ENCODE measurements around the gene HAAO.
A peak's percentile ranks its signal among the peaks of the same experiment; 100 is the strongest.

The HAAO gene

DNA sequence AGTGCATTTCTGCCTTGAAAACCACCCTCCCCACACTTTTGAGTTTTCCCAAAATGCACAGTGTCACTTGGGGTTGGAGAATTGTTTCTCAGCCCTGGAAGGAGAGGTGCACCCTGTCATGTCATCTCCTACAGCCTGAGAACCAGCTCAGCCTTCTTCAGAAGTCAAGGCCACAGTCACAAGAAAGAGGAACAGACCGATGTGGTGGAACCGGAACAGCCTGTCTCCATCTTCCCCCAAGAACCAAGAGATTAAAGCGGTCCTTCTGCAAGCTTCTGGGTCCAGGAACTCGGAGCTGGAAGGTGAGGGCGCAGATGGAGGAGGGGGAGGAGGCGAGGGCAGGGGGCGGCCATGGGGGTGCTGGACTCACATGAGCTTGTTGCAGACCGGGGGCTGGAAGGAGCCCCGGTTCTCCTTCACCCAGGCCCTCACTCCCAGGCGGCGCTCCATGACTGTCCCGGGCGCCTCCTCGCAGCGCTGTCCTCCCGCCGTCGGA, 248 bp downstream of the HAAO start:
- H3K9ac ChIP-seq (ENCODE audit: low read length), result peak overlapping the region; percentile 81
- no peaks in the 10 kb centered on the region for H3K36me3 ChIP-seq (ENCODE audit: control insufficient read depth, insufficient read depth, low read length)
- H3K27ac ChIP-seq (ENCODE audit: low read depth, low read length), result no peak overlapping the region
- H3K4me1 ChIP-seq (ENCODE audit: control insufficient read depth, insufficient read depth, low read length), result peaks cover 18% of the 10 kb centered on the region
- H3K27me3 ChIP-seq (ENCODE audit: control insufficient read depth, insufficient read depth, low read length), result peaks cover 23% of the 10 kb centered on the region
- H3K4me3 ChIP-seq (ENCODE audit: low read depth, low read length), result peak overlapping the region; percentile 84
- no peaks in the 10 kb centered on the region; the same call in 1 of the 2 replicates for H3K9me3 ChIP-seq (ENCODE audit: control insufficient read depth, insufficient read depth, low read depth, low read length)

DNA sequence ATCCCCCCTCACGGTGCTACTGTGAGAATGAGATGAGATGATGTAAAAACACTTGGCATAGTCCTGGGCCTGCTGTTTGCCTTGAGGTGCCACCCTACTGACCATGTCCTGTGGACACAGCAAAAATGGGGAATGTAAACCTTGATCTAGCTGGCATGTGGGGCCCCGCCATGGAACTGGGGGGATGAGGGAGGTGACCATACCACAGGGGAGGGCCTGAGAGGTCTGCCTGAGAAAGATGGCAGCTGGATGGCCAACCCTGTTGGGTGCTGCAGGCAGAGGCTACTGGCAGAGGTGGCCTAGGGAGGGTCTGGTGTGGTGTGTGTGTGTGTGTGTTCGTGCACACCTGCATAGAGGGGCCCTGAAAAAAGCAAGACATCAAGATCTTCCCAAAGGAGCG, 777 bp downstream of the HAAO start:
- H3K9me3 ChIP-seq (ENCODE audit: control insufficient read depth, insufficient read depth, low read depth, low read length), result no peaks in the 10 kb centered on the region
- peaks cover 23% of the 10 kb centered on the region for H3K27me3 ChIP-seq (ENCODE audit: control insufficient read depth, insufficient read depth, low read length)
- no peak overlapping the region for H3K9ac ChIP-seq (ENCODE audit: low read length)
- H3K27ac ChIP-seq (ENCODE audit: low read depth, low read length), result no peak overlapping the region
- peaks cover 18% of the 10 kb centered on the region for H3K4me1 ChIP-seq (ENCODE audit: control insufficient read depth, insufficient read depth, low read length)
- peak overlapping the region; percentile 84 for H3K4me3 ChIP-seq (ENCODE audit: low read depth, low read length)
- H3K36me3 ChIP-seq (ENCODE audit: control insufficient read depth, insufficient read depth, low read length), result no peaks in the 10 kb centered on the region

DNA sequence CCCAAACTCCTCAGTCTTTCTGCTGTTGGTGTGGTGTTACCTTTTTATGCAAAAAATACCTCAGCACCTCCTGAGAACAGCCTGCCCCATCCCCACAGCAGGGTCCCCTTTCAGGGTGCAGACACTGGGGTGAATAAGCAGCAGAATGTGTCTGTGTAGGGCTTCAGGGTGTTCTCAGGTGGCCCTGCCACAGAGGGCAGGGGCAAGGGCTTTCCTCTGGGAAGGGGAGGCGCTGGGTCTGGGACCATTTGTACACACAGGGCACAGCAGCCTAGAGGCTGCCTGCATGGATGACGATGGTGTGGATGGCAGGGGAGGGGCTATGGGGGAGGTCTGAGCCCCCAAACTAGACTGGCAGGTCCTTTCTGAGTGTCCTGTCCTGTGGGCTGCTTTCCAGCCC, 2.6 kb downstream of the HAAO start:
- no peak overlapping the region for H3K9ac ChIP-seq (ENCODE audit: low read length)
- no peaks in the 10 kb centered on the region for H3K36me3 ChIP-seq (ENCODE audit: control insufficient read depth, insufficient read depth, low read length)
- H3K27ac ChIP-seq (ENCODE audit: low read depth, low read length), result no peak overlapping the region
- H3K4me1 ChIP-seq (ENCODE audit: control insufficient read depth, insufficient read depth, low read length), result peaks cover 16% of the 10 kb centered on the region
- peaks cover 23% of the 10 kb centered on the region for H3K27me3 ChIP-seq (ENCODE audit: control insufficient read depth, insufficient read depth, low read length)
- no peaks in the 10 kb centered on the region for H3K9me3 ChIP-seq (ENCODE audit: control insufficient read depth, insufficient read depth, low read depth, low read length)
- no peak overlapping the region for H3K4me3 ChIP-seq (ENCODE audit: low read depth, low read length)

DNA sequence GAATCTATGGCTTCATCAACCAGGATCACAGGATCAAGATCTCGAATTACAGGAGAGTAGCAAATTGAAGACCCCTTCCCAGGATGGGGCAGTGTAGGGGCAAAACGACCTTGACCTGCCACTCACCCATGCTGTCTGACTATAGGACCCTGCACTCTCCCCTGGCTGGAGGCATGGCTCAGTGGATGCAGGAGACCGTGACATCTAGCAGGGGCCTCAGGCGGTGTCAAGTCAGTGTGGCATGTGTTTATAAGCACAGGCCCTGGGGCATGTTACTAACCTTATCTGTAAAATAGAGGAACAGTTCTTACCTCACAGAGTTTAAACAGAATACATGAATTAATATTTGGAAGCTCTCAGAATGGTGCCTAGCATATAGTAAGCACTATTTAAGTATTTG, 3.5 kb downstream of the HAAO start:
- Histone ChIP-seq H3K4me3 (ENCODE audit: low read depth, low read length) (no peak overlapping the region), H3K36me3 (ENCODE audit: control insufficient read depth, insufficient read depth, low read length) (no peaks in the 10 kb centered on the region), H3K27me3 (ENCODE audit: control insufficient read depth, insufficient read depth, low read length) (peaks cover 23% of the 10 kb centered on the region), H3K27ac (ENCODE audit: low read depth, low read length) (no peak overlapping the region), H3K9me3 (ENCODE audit: control insufficient read depth, insufficient read depth, low read depth, low read length) (no peaks in the 10 kb centered on the region), H3K4me1 (ENCODE audit: control insufficient read depth, insufficient read depth, low read length) (peaks cover 10% of the 10 kb centered on the region), H3K9ac (ENCODE audit: low read length) (no peak overlapping the region)

DNA sequence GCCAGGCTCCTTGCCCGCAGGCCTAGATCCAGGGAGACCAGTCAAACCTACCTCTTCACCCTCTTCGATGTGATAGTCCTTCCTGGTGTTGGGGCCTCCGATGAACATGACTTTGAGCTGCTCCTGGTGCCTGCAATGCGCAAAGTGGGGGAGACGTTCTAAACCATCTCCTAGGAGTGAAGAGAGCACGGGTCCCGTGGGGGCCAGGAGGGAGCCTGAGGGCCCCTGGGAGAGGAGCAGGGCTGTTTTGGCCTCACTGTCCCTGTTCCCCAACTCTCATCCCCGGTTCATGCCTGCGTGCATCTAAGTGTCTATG, 3.9 kb downstream of the HAAO start:
- H3K36me3 ChIP-seq (ENCODE audit: control insufficient read depth, insufficient read depth, low read length), result no peaks in the 10 kb centered on the region
- H3K9ac ChIP-seq (ENCODE audit: low read length), result no peak overlapping the region
- peaks cover 7% of the 10 kb centered on the region for H3K4me1 ChIP-seq (ENCODE audit: control insufficient read depth, insufficient read depth, low read length)
- no peak overlapping the region for H3K27ac ChIP-seq (ENCODE audit: low read depth, low read length)
- peaks cover 23% of the 10 kb centered on the region for H3K27me3 ChIP-seq (ENCODE audit: control insufficient read depth, insufficient read depth, low read length)
- no peaks in the 10 kb centered on the region for H3K9me3 ChIP-seq (ENCODE audit: control insufficient read depth, insufficient read depth, low read depth, low read length)
- H3K4me3 ChIP-seq (ENCODE audit: low read depth, low read length), result no peak overlapping the region

DNA sequence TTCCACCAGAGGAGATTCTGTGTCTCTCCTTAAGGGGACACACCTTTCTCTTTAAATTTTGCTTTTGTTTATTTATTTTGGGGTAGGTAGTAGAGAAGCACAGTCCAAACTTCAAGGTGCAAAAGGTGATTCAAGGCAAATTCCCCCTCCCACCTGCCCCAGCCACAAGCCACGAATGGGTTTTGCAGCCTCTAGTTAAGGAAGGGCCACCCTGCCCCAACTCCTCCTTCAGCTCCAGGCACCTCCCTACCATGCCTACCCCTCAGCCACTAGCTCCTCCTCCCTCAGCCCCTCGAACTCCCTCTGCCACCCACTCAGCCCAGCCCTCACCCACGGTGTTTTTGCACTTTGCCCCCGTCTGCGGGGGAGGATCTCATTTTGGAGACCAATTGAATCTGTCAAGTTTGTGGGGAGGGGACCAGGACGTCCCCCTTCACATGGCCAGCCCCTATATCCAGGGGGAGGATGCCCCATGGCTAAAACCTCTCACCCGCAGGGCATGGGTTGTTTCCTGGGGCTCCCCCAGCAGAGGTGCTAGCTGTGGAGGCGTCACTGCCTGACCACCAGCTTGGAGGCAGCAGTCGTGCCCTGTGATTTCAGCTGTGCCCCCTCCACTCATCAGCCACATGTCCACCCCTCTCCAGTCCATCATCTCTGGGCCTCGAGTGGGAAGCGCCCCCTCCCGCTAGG, 4.5 kb downstream of the HAAO start:
- peaks cover 7% of the 10 kb centered on the region for H3K4me1 ChIP-seq (ENCODE audit: control insufficient read depth, insufficient read depth, low read length)
- H3K27me3 ChIP-seq (ENCODE audit: control insufficient read depth, insufficient read depth, low read length), result peaks cover 19% of the 10 kb centered on the region
- no peak overlapping the region for H3K4me3 ChIP-seq (ENCODE audit: low read depth, low read length)
- H3K9ac ChIP-seq (ENCODE audit: low read length), result no peak overlapping the region
- no peak overlapping the region for H3K27ac ChIP-seq (ENCODE audit: low read depth, low read length)
- no peaks in the 10 kb centered on the region for H3K9me3 ChIP-seq (ENCODE audit: control insufficient read depth, insufficient read depth, low read depth, low read length)
- H3K36me3 ChIP-seq (ENCODE audit: control insufficient read depth, insufficient read depth, low read length), result no peaks in the 10 kb centered on the region

DNA sequence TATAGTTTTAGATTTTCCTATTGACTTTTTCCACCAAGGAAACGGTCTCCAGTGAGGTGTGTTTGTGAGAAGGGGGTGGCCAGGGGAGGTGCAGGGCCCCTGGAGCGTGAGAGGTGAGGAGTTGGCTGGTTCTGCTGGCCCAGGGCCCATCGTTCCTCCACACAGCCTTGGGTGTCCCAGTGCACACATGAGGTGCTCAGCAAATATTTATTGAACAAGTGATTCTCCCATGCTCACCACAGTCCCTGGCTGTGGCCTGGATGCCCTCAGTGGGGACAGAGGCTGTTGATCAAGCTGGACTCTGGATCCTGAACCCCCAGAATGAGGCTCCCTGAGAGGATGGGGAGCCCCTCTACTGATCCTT, 5.0 kb downstream of the HAAO start:
- peaks cover 15% of the 10 kb centered on the region for H3K27me3 ChIP-seq (ENCODE audit: control insufficient read depth, insufficient read depth, low read length)
- peaks cover 7% of the 10 kb centered on the region for H3K4me1 ChIP-seq (ENCODE audit: control insufficient read depth, insufficient read depth, low read length)
- no peak overlapping the region for H3K27ac ChIP-seq (ENCODE audit: low read depth, low read length)
- H3K36me3 ChIP-seq (ENCODE audit: control insufficient read depth, insufficient read depth, low read length), result no peaks in the 10 kb centered on the region
- H3K4me3 ChIP-seq (ENCODE audit: low read depth, low read length), result no peak overlapping the region
- H3K9ac ChIP-seq (ENCODE audit: low read length), result no peak overlapping the region
- H3K9me3 ChIP-seq (ENCODE audit: control insufficient read depth, insufficient read depth, low read depth, low read length), result 0 out of 2 replicates have a peak, but pooled peaks cover 4% of the 10 kb centered on the region

DNA sequence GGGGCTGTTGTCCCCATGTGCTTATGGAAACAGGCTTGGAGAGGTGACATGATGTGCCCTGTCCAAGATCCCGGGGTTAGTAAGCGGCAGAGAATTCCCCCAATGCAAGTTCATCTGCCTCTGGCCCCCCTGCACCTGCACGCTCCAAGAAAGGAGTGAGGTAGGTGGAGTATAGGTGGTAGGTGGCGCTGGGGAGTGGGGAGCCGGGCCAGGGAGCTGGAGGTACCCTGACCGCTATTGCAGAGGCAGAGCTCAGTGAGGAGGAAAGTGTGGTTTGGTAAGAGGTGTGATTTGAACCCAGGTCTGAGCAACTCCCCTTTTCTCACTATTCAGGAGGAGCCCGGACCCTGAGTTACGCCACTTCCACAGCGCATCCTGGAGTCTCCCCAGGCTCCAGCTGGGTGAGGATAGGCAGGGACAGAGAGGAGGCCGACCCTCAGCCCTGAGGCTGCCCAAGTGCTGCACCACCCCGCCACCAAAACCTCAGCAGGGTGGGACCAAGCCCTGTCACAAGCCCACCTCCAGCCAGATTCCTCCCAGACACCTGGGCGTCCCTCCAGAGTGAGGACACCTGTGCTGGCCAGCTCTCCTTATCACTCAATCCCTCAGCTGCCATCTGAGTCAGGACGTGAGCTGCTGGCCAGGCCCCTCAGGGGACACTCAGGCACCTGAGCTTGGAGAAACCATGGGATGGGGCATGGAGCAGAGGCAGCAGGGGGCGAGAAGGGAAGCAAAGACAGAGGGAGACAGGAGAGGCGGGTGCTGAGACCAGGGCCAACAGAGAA, 5.6 kb downstream of the HAAO start:
- Histone ChIP-seq H3K4me1 (ENCODE audit: control insufficient read depth, insufficient read depth, low read length) (peaks cover 3% of the 10 kb centered on the region; the same call in 1 of the 2 replicates), H3K9me3 (ENCODE audit: control insufficient read depth, insufficient read depth, low read depth, low read length) (peaks cover 7% of the 10 kb centered on the region; the same call in 1 of the 2 replicates), H3K4me3 (ENCODE audit: low read depth, low read length) (no peak overlapping the region), H3K9ac (ENCODE audit: low read length) (no peak overlapping the region), H3K36me3 (ENCODE audit: control insufficient read depth, insufficient read depth, low read length) (no peaks in the 10 kb centered on the region), H3K27ac (ENCODE audit: low read depth, low read length) (no peak overlapping the region), H3K27me3 (ENCODE audit: control insufficient read depth, insufficient read depth, low read length) (peaks cover 11% of the 10 kb centered on the region)

DNA sequence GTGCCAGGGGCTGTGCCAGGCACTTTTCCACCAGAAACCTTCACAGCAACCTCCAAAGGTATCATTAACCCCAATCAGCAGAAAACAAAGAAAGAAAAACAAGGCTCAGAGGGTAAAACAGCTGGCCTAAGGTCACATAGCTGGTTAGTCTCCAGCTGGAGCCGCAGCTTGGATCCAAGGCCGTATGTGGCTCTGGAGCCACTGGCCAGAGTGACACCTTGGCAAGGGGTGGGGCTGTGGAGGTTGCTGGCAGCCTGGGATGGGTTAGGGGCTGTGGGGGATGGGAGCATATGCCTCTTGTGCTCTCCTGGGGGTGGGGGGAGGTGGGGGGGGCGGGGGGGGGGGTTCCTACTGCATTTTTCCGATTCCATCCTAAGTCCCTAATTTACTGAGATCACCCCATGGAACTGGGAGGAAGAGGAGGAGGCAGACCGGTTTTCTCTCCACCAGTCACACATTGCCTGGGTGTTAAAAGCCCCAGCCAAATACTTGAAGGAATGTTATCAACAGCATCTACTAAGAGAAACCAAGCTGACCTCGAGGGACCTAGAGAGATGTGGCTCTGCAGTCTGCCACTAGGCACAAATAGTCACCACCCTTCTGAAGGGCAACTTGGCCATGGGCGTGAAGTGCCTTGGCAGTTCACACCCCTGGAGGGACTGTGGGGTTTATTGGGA, 8.0 kb downstream of the HAAO start:
- Histone ChIP-seq H3K36me3 (ENCODE audit: control insufficient read depth, insufficient read depth, low read length) (no peaks in the 10 kb centered on the region), H3K9me3 (ENCODE audit: control insufficient read depth, insufficient read depth, low read depth, low read length) (peaks cover 18% of the 10 kb centered on the region), H3K9ac (ENCODE audit: low read length) (no peak overlapping the region), H3K27me3 (ENCODE audit: control insufficient read depth, insufficient read depth, low read length) (no peaks in the 10 kb centered on the region), H3K27ac (ENCODE audit: low read depth, low read length) (no peak overlapping the region), H3K4me1 (ENCODE audit: control insufficient read depth, insufficient read depth, low read length) (0 out of 2 replicates have a peak, but pooled peaks cover 2% of the 10 kb centered on the region), H3K4me3 (ENCODE audit: low read depth, low read length) (no peak overlapping the region)

DNA sequence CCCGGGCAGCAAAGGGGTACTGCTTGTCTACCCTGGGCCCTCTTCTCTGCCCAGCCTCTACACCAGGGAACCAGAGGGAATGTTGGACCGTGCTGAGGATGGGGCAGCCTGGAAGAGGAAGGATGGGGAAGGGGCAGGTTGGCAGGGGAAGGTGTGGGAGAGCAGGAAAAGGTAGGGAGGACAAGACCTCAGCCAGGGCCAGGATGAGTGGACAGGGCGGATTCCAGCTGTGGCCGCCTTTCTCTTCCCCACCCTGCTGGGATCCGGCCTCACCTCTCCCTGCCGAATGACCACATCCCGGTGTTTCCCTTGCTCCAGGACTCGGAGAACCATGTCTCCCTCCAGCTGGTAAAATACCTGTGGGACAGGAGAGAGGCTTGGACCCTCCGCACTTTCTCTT, 8.9 kb downstream of the HAAO start:
- Histone ChIP-seq H3K9ac (ENCODE audit: low read length) (no peak overlapping the region), H3K4me1 (ENCODE audit: control insufficient read depth, insufficient read depth, low read length) (0 out of 2 replicates have a peak, but pooled peaks cover 2% of the 10 kb centered on the region), H3K27ac (ENCODE audit: low read depth, low read length) (no peak overlapping the region), H3K36me3 (ENCODE audit: control insufficient read depth, insufficient read depth, low read length) (peaks cover 2% of the 10 kb centered on the region; the same call in 1 of the 2 replicates), H3K4me3 (ENCODE audit: low read depth, low read length) (no peak overlapping the region), H3K9me3 (ENCODE audit: control insufficient read depth, insufficient read depth, low read depth, low read length) (peaks cover 26% of the 10 kb centered on the region), H3K27me3 (ENCODE audit: control insufficient read depth, insufficient read depth, low read length) (no peaks in the 10 kb centered on the region)

DNA sequence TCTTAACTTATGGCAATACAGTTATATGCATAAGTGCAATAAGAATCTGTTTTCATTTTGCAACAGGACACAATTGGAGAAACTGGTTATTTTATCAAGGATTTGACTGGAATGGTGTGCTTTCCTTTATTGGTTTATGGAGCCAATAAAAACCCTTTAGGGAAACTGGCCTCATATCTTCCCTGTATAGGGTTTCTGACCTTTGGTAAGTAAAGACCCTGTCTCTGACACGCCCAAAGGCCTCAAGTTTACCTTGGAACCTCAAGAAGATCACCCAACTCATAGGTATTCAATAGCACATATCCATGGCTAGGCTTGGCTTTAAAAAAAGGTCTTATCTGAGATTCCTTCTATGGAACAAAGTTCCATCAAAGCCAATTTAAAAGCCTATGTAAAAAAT, 11.2 kb downstream of the HAAO start:
- Histone ChIP-seq H3K27ac (ENCODE audit: low read depth, low read length) (no peak overlapping the region), H3K27me3 (ENCODE audit: control insufficient read depth, insufficient read depth, low read length) (no peaks in the 10 kb centered on the region), H3K9ac (ENCODE audit: low read length) (no peak overlapping the region), H3K4me3 (ENCODE audit: low read depth, low read length) (no peak overlapping the region), H3K9me3 (ENCODE audit: control insufficient read depth, insufficient read depth, low read depth, low read length) (peaks cover 39% of the 10 kb centered on the region), H3K36me3 (ENCODE audit: control insufficient read depth, insufficient read depth, low read length) (peaks cover 3% of the 10 kb centered on the region; the same call in 1 of the 2 replicates), H3K4me1 (ENCODE audit: control insufficient read depth, insufficient read depth, low read length) (no peaks in the 10 kb centered on the region)

Measured in HUES6 (cell line).